Astrocyte of the cerebellum (primary cell): ENCODE data around the gene POLR2L.
A peak's percentile ranks its signal among the peaks of the same experiment; 100 is the strongest.

Experiments
- DNase-seq: peaks from one replicate; pipeline ENCODE4 v3.0.0-alpha.2; 2011; ENCODE audit warnings: low read depth
- H3K4me3 ChIP-seq: 2 replicates; pipeline ENCODE4 v1.5.1; 2011; ENCODE audit warnings: mild to moderate bottlenecking, low read depth, low read length, moderate library complexity
- CTCF ChIP-seq: IDR thresholded peaks from 2 replicates; pipeline ENCODE4 v1.5.1; 2012; ENCODE audit warnings: low read length, low read depth, moderate library complexity, mild to moderate bottlenecking; ENCODE audit errors: missing control alignments
- in situ Hi-C: cut with HindIII; loops from 2 replicates; pipeline ENCODE4 v1.10.0; 2017; ENCODE audit warnings: low sequenced_read_pairs

The POLR2L gene

GRCh38 chr11:844693-845644 is 2.6 kb upstream of the POLR2L start:
- TF ChIP-seq CTCF = no peak
- in situ Hi-C loops = no loop called here
- DNase-seq = peak; percentile 88
- peak overlapping the region; percentile 94 for H3K4me3 ChIP-seq

DNA sequence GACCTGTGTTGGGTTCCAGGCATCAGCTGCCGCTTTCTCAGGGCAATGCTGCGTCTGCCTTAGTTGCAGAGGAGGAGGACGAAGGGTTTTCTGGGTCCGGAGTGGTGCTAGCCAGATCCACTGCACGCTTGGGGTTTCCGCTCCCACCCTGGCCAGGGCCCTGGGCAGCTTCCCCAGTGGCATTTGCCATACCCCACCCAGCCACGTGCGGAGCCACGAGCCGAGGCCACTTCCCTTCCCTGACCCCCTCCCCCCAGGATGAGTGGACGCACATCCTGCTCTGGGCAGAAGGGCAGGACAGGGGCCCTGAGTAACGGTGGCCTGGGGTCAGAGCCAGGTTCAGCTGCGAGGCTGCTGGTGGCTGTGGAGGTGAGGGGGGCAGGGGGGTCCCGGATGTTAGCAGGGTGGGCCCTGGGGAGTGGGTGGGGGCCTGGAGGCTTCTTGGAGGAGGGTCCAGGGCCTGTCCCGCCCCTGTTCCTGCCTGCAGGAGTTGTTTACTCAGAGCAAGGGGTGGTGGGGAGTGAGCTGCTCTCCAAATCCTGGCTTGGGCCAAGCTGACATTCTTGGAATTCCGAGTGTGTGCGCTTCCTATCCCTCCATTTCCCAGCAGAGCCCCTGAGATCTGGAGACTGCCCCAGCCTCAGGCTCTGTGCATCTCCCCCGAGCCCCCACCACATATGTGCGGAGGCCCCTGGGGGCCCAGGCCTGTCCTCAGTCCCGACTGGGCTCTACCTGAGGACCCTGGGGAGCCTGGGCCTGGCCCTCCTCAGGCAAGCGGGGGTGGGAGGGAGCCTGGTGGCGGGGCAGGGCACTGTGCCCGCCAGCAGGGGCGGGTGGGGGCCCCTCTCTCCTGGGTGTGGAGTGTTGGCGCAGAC is 1.7 kb upstream of the POLR2L start:
- in situ Hi-C loops = no loop called here
- peak; percentile 91 for DNase-seq
- TF ChIP-seq CTCF = no peak
- peak overlapping the region; percentile 94 for H3K4me3 ChIP-seq

- no peak for TF ChIP-seq CTCF
- peak overlapping the region; percentile 94 for H3K4me3 ChIP-seq
- in situ Hi-C loops = no loop called here
- no peak for DNase-seq
Measured at GRCh38 chr11:843086-843734, 881 bp upstream of the POLR2L start.

GRCh38 chr11:841981-842369 is 354 bp downstream of the POLR2L start:
- TF ChIP-seq CTCF = no peak
- DNase-seq = no peak
- peak overlapping the region; percentile 94 for H3K4me3 ChIP-seq
- in situ Hi-C loops = no loop called here

GRCh38 chr11:839875-840617 is 2.3 kb downstream of the POLR2L start:
- in situ Hi-C loops = no loop called here
- TF ChIP-seq CTCF = peak; percentile 26
- DNase-seq = no peak
- no peak overlapping the region for H3K4me3 ChIP-seq
